Neural cell (in vitro differentiated cells): ENCODE measurements around the gene PGF.

Source experiments
- CTCF ChIP-seq: fragments of 450-650 bp; IDR thresholded peaks from 2 replicates; pipeline ENCODE4 v1.5.1; 2014; ENCODE audit warnings: antibody characterized with exemption, mild to moderate bottlenecking, moderate library complexity; ENCODE audit not compliant: poor library complexity, severe bottlenecking
- EP300 ChIP-seq: fragments of 450-650 bp; conservative IDR thresholded peaks from 2 replicates; pipeline ENCODE4 v1.6.1; 2014; ENCODE audit warnings: antibody characterized with exemption, mild to moderate bottlenecking, moderate library complexity; ENCODE audit not compliant: poor library complexity, severe bottlenecking
- REST ChIP-seq: IDR thresholded peaks from 2 replicates; pipeline ENCODE4 v1.6.1; 2012; ENCODE audit warnings: borderline replicate concordance
- TAF1 ChIP-seq: IDR thresholded peaks from 2 replicates; pipeline ENCODE4 v1.6.1; 2012; ENCODE audit warnings: low read depth

GRCh38 chr14:74947353-74948227, 7.8 kb downstream of the PGF start:
- TF ChIP-seq TAF1 (no peak), EP300 (no peak), CTCF (no peak), REST (no peak)
